CD4-positive, CD25-positive, alpha-beta regulatory T cell (primary cell): ENCODE measurements around the gene TPSG1. TPM values are rescaled to one million over a fixed set of nuclear protein-coding genes. Genes with fewer than 3 reads are reported as not detected.
"Not testable (repeated sequence)": the region's sequence is repeated elsewhere in the genome, so short reads cannot be mapped to it uniquely, and the experiment has no call there.

ENCODE experiments used
- ATAC-seq, 2 donors: fragments of 150-1000 bp; cut with Tn5 transposase; one replicate each; pipeline ENCODE4 v1.10.0; 2021; ENCODE audit warnings: low read depth in 2 of 2, moderate number of reproducible peaks in 2 of 2, moderate library complexity in 1 of 2
- DNase-seq, 3 donors: peaks; one replicate each; pipeline versions ENCODE4 v3.0.0 to v3.0.0-alpha.2; 2012 to 2022; ENCODE audit warnings: mixed read lengths in 1 of 3
- H3K27ac ChIP-seq: one replicate; pipeline ENCODE4 v1.7.0; 2013; ENCODE audit warnings: mild to moderate bottlenecking, low read length; ENCODE audit not compliant: insufficient read depth, poor library complexity, severe bottlenecking
- H3K27me3 ChIP-seq: one replicate; pipeline ENCODE4 v1.7.0; 2013; ENCODE audit warnings: low read length; ENCODE audit not compliant: control insufficient read depth, insufficient read depth
- H3K36me3 ChIP-seq: one replicate; pipeline ENCODE4 v1.7.0; 2013; ENCODE audit warnings: mild to moderate bottlenecking, low read length, moderate library complexity; ENCODE audit not compliant: control insufficient read depth, insufficient read depth
- H3K4me1 ChIP-seq: 2 replicates; pipeline ENCODE4 v1.7.0; 2013; ENCODE audit warnings: mild to moderate bottlenecking, low read length; ENCODE audit not compliant: insufficient read depth, control insufficient read depth, poor library complexity, severe bottlenecking
- H3K4me3 ChIP-seq: one replicate; pipeline ENCODE4 v1.7.0; 2013; ENCODE audit warnings: low read depth, mild to moderate bottlenecking, low read length, moderate library complexity
- H3K9me3 ChIP-seq, 2 experiments: 1 replicate in 1 of 2; 2 replicates in 1 of 2; pipeline ENCODE4 v1.7.0; 2013; ENCODE audit warnings: low read length in 2 of 2, mild to moderate bottlenecking in 1 of 2, moderate library complexity in 1 of 2; ENCODE audit not compliant: control insufficient read depth in 2 of 2
- H3K27ac Mint-ChIP-seq, 3 donors: one replicate each; pipeline ENCODE4 v1.8.0; 2020 to 2022; ENCODE audit warnings: mild to moderate bottlenecking in 3 of 3, mixed read lengths in 3 of 3, moderate library complexity in 2 of 3
- H3K27me3 Mint-ChIP-seq: one replicate; pipeline ENCODE4 v1.8.0; 2022; ENCODE audit warnings: mild to moderate bottlenecking, mixed read lengths
- H3K36me3 Mint-ChIP-seq: one replicate; pipeline ENCODE4 v1.8.0; 2020; ENCODE audit warnings: mixed read lengths
- H3K4me1 Mint-ChIP-seq, 4 donors: one replicate each; pipeline ENCODE4 v1.8.0; 2020 to 2022; ENCODE audit warnings: mixed read lengths in 4 of 4, mild to moderate bottlenecking in 1 of 4
- H3K4me3 Mint-ChIP-seq, 4 donors: one replicate each; pipeline ENCODE4 v1.8.0; 2020 to 2022; ENCODE audit warnings: mild to moderate bottlenecking in 4 of 4, mixed read lengths in 4 of 4, moderate library complexity in 3 of 4
- H3K9me3 Mint-ChIP-seq, 7 donors: one replicate each; pipeline ENCODE4 v1.8.0; 2020 to 2022; ENCODE audit warnings: mixed read lengths in 7 of 7, mild to moderate bottlenecking in 3 of 7, moderate library complexity in 2 of 7
- polyA plus RNA-seq, 4 donors: library from polyadenylated mRNA; unstranded; fragments of 300-500 nt; fragmentation: Illumina TruSeq; gene quantifications; one replicate each; pipeline ENCODE4 v1.2.3, GENCODE V29; 2021
- total RNA-seq: library from RNA; stranded (reverse); gene quantifications from one replicate; pipeline ENCODE4 v1.2.3, GENCODE V29; 2022

TPSG1 gene
- total and polyA plus RNA-seq, 5 donors from 2014 or later = not detected

- H3K4me1 Mint-ChIP-seq, H3K4me3 Mint-ChIP-seq, H3K9me3 ChIP-seq, ATAC-seq, H3K4me3 ChIP-seq, DNase-seq, H3K27me3 ChIP-seq, H3K36me3 Mint-ChIP-seq, H3K9me3 Mint-ChIP-seq, H3K4me1 ChIP-seq, H3K27ac Mint-ChIP-seq, H3K27me3 Mint-ChIP-seq, H3K36me3 ChIP-seq, H3K27ac ChIP-seq: not testable (repeated sequence)
These were observed 6.2 kb upstream of the TPSG1 start for GRCh38 chr16:1231301-1231700.

DNA sequence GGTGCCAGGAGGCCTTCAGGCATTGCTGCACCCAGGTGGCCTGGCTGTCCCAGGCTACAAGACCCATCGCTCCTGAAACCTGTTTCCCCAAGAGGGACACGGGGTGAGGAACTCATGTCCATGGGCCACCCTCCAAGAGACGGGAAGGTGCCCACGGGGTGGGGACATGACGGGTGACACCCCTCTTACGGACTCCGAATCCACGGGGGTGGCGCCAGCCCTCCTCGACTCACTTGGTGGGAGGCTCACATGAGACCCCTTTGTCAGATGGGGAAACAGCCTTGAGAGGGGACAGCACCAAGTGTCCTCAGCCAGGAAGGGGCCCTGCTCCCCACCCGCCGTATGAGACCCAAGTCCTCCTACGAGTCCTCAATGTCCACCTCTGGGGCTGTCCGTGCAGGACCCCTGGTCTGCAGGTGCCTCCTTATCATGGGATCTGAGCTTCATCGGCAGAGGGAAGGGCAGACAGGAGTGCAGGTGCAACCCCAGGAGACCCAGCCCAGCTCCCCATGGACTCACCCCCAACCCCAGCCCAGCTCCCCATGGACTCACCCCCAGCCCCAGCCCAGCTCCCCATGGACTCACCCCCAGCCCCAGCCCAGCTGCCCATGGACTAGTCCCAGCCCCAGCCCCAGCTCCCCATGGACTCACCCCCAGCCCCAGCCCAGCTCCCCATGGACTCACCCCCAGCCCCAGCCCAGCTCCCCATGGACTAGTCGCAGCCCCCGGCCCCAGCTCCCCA, 5.6 kb upstream of the TPSG1 start:
- H3K4me3 ChIP-seq, H3K9me3 ChIP-seq, H3K27ac ChIP-seq, H3K27me3 ChIP-seq, H3K36me3 Mint-ChIP-seq, H3K36me3 ChIP-seq, H3K27me3 Mint-ChIP-seq, H3K9me3 Mint-ChIP-seq, H3K4me1 ChIP-seq, H3K4me1 Mint-ChIP-seq, H3K4me3 Mint-ChIP-seq, DNase-seq, H3K27ac Mint-ChIP-seq, ATAC-seq: not testable (repeated sequence)

- H3K4me1 Mint-ChIP-seq, H3K4me1 ChIP-seq, H3K36me3 Mint-ChIP-seq, H3K4me3 Mint-ChIP-seq, H3K9me3 ChIP-seq, H3K36me3 ChIP-seq, ATAC-seq, H3K27me3 Mint-ChIP-seq, H3K27ac Mint-ChIP-seq, H3K9me3 Mint-ChIP-seq, DNase-seq, H3K27ac ChIP-seq, H3K4me3 ChIP-seq, H3K27me3 ChIP-seq: not testable (repeated sequence)
These were observed 5.0 kb upstream of the TPSG1 start, which contains the start of gene TPSB2 for GRCh38 chr16:1230084-1230470. Gene TPSB2 (minus strand): TSS chr16:1230184. CDS start chr16:1229951, 233 bp downstream.

- not testable (repeated sequence) for H3K36me3 Mint-ChIP-seq, H3K9me3 Mint-ChIP-seq, H3K4me1 ChIP-seq, ATAC-seq, H3K4me3 ChIP-seq, H3K27ac ChIP-seq, H3K9me3 ChIP-seq, DNase-seq, H3K27ac Mint-ChIP-seq, H3K4me1 Mint-ChIP-seq, H3K36me3 ChIP-seq, H3K4me3 Mint-ChIP-seq, H3K27me3 ChIP-seq, H3K27me3 Mint-ChIP-seq
These were observed 4.4 kb upstream of the TPSG1 start for GRCh38 chr16:1229476-1229875.

DNA sequence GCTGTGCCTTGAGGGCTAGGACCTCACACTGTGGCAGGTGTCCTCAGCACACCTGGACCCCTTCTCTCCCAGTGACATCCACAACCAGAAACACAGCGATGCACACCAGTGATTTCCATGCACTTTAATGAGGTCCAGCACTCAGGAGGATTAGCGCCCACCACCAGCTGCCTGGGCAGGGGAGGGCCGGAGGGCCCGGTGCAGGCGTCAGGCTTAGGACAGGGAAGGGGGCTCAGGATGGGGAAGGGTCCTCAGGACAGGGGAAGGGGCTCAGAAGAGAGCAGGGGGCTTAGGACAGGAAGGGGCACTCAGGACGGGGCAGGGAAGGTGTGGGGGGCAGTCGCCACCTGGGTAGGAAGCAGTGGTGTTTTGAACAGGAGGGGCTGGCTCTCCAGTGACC, 3.2 kb upstream of the TPSG1 start:
- not testable (repeated sequence) for H3K4me1 ChIP-seq, H3K36me3 ChIP-seq, ATAC-seq, H3K27me3 ChIP-seq, H3K36me3 Mint-ChIP-seq, H3K9me3 ChIP-seq, H3K27ac Mint-ChIP-seq, DNase-seq, H3K27ac ChIP-seq, H3K27me3 Mint-ChIP-seq, H3K4me1 Mint-ChIP-seq, H3K9me3 Mint-ChIP-seq, H3K4me3 Mint-ChIP-seq, H3K4me3 ChIP-seq

GRCh38 chr16:1226692-1227091, 1.6 kb upstream of the TPSG1 start:
- not testable (repeated sequence) for H3K9me3 ChIP-seq, H3K4me1 Mint-ChIP-seq, H3K4me3 ChIP-seq, H3K27ac Mint-ChIP-seq, H3K36me3 Mint-ChIP-seq, H3K4me3 Mint-ChIP-seq, H3K4me1 ChIP-seq, H3K27me3 Mint-ChIP-seq, H3K9me3 Mint-ChIP-seq, DNase-seq, ATAC-seq, H3K27me3 ChIP-seq, H3K36me3 ChIP-seq, H3K27ac ChIP-seq

GRCh38 chr16:1225728-1226311, 752 bp upstream of the TPSG1 start:
- not testable (repeated sequence) for H3K27ac ChIP-seq, ATAC-seq, H3K9me3 ChIP-seq, H3K4me1 ChIP-seq, H3K9me3 Mint-ChIP-seq, H3K4me3 ChIP-seq, H3K36me3 ChIP-seq, H3K36me3 Mint-ChIP-seq, H3K27me3 ChIP-seq, H3K4me1 Mint-ChIP-seq, DNase-seq, H3K4me3 Mint-ChIP-seq, H3K27me3 Mint-ChIP-seq, H3K27ac Mint-ChIP-seq

DNA sequence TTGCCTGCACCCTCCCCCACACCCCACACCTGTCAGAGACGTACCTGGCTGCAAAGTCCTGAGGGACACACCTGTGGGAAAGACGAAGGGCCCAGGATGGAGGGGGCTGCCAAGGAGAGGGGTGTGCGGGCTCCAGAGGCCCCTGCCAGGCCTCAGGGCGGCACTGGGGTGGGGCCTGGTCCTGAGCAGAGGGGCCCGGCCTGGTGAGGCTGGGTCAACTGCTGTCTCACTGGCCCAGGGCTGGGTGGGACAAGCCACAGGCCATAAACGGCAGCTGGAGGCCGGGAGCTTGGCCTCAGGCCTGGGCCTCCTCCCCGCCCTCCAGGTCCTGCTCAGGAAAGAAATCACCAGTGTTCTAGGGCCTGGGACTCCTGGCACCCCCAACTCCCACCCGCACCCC, 510 bp downstream of the TPSG1 start:
- no peak for ATAC-seq
- H3K9me3 Mint-ChIP-seq = no peaks in the 10 kb centered on the region
- H3K4me1 ChIP-seq = no peaks in the 10 kb centered on the region
- DNase-seq = no peak
- no peak overlapping the region for H3K4me3 Mint-ChIP-seq
- H3K27me3 ChIP-seq = no peaks in the 10 kb centered on the region
- H3K27ac ChIP-seq = no peak overlapping the region
- H3K27me3 Mint-ChIP-seq = no peaks in the 10 kb centered on the region
- H3K27ac Mint-ChIP-seq = no peak overlapping the region
- H3K36me3 Mint-ChIP-seq = no peaks in the 10 kb centered on the region
- no peaks in the 10 kb centered on the region for H3K9me3 ChIP-seq
- no peak overlapping the region for H3K4me3 ChIP-seq
- no peaks in the 10 kb centered on the region for H3K36me3 ChIP-seq
- no peaks in the 10 kb centered on the region for H3K4me1 Mint-ChIP-seq
